ENCODE data around the gene MKNK1. TPM values are rescaled to one million over a fixed set of nuclear protein-coding genes. Genes with fewer than 3 reads are reported as not detected.

MKNK1 gene
- total and polyA plus RNA-seq, 4 donors, result 29.4 to 83.5 (median 62.8) TPM

- Histone ChIP-seq H3K9ac (ENCODE audit: insufficient read depth in 1 of 2, low read length in 2 of 2) (no peak overlapping the region), H3K4me3 (no peak overlapping the region), H3K27me3 (ENCODE audit: control insufficient read depth in 3 of 3, insufficient read depth in 3 of 3, low read length in 2 of 3) (no peaks in the 10 kb centered on the region), H3K36me3 (ENCODE audit: control insufficient read depth in 4 of 4, insufficient read depth in 4 of 4, low read length in 4 of 4) (peaks cover 0 to 7% (median 5%) of the 10 kb centered on the region in 4 donors), H3K4me1 (ENCODE audit: control insufficient read depth in 5 of 5, insufficient read depth in 5 of 5, low read length in 5 of 5) (peaks cover 0 to 4% (median 0%) of the 10 kb centered on the region in 5 donors), H3K9me3 (ENCODE audit: control insufficient read depth in 4 of 4, insufficient read depth in 3 of 4, low read length in 3 of 4) (no peaks in the 10 kb centered on the region), H3K27ac (ENCODE audit: low read depth in 1 of 2, low read length in 1 of 2) (no peak overlapping the region)
- TF ChIP-seq CTCF (IDR thresholded peaks at IDR 0.05; ENCODE audit: control extremely low read depth, extremely low read depth), result no peak
- WGBS, 2 donors, result 87 to 99% methylated on average over 3 of the region's 3 CpGs
- ATAC-seq (ENCODE audit: insufficient read depth, low FRiP score) (no peak), DNase-seq (no peak)
These were observed 7.2 kb downstream of the MKNK1 start for GRCh38 chr1:46596846-46597245.

- no peaks in the 10 kb centered on the region for H3K27me3 ChIP-seq (ENCODE audit: control insufficient read depth in 3 of 3, insufficient read depth in 3 of 3, low read length in 2 of 3)
- H3K9me3 ChIP-seq (ENCODE audit: control insufficient read depth in 4 of 4, insufficient read depth in 3 of 4, low read length in 3 of 4), result no peaks in the 10 kb centered on the region
- ATAC-seq (ENCODE audit: insufficient read depth, low FRiP score) (no peak), DNase-seq (no peak)
- WGBS, 2 donors, result 100% methylated on average over 1 of the region's 1 CpG
- no peak overlapping the region for H3K9ac ChIP-seq (ENCODE audit: insufficient read depth in 1 of 2, low read length in 2 of 2)
- peaks cover 0 to 13% (median 11%) of the 10 kb centered on the region in 4 donors for H3K36me3 ChIP-seq (ENCODE audit: control insufficient read depth in 4 of 4, insufficient read depth in 4 of 4, low read length in 4 of 4)
- no peak overlapping the region for H3K4me3 ChIP-seq
- H3K27ac ChIP-seq (ENCODE audit: low read depth in 1 of 2, low read length in 1 of 2), result no peak overlapping the region
- peaks cover 0 to 4% (median 0%) of the 10 kb centered on the region in 5 donors for H3K4me1 ChIP-seq (ENCODE audit: control insufficient read depth in 5 of 5, insufficient read depth in 5 of 5, low read length in 5 of 5)
- no peak for TF ChIP-seq CTCF (IDR thresholded peaks at IDR 0.05; ENCODE audit: control extremely low read depth, extremely low read depth)
These were observed 8.0 kb downstream of the MKNK1 start for GRCh38 chr1:46596036-46596435.

DNA sequence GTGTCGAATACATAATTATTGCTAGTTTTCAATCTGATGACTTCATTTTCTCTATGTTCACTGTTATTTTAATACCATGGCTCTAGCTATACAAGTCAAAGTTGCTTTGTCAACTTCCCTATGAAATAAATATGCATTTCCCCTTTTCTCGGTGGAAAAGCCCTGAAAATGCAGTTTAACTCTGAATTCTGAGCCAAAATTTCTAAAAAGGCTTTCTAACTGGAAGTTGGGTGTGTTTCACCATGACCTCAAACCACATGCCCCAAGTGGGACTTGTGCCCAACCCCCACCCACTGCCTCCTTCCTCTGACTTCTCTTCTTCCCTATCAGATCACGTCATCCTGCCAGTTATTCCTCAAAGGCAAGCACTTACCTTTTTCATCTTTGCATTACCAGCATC, 8.9 kb downstream of the MKNK1 start:
- Histone ChIP-seq H3K4me1 (ENCODE audit: control insufficient read depth in 5 of 5, insufficient read depth in 5 of 5, low read length in 5 of 5) (peaks cover 0 to 4% (median 0%) of the 10 kb centered on the region in 5 donors), H3K9me3 (ENCODE audit: control insufficient read depth in 4 of 4, insufficient read depth in 3 of 4, low read length in 3 of 4) (no peaks in the 10 kb centered on the region), H3K27me3 (ENCODE audit: control insufficient read depth in 3 of 3, insufficient read depth in 3 of 3, low read length in 2 of 3) (no peaks in the 10 kb centered on the region), H3K9ac (ENCODE audit: insufficient read depth in 1 of 2, low read length in 2 of 2) (no peak overlapping the region), H3K4me3 (no peak overlapping the region), H3K27ac (ENCODE audit: low read depth in 1 of 2, low read length in 1 of 2) (no peak overlapping the region), H3K36me3 (ENCODE audit: control insufficient read depth in 4 of 4, insufficient read depth in 4 of 4, low read length in 4 of 4) (peaks cover 0 to 18% (median 15%) of the 10 kb centered on the region in 4 donors)
- DNase-seq (peak in 2 of 3 donors; percentile 20 to 25), ATAC-seq (ENCODE audit: insufficient read depth, low FRiP score) (peak; percentile 27)
- WGBS, 2 donors, result 24 to 50% methylated on average over 3 of the region's 3 CpGs
- no peak for TF ChIP-seq CTCF (IDR thresholded peaks at IDR 0.05; ENCODE audit: control extremely low read depth, extremely low read depth)

- no peak overlapping the region for H3K27ac ChIP-seq (ENCODE audit: low read depth in 1 of 2, low read length in 1 of 2)
- no peak for ATAC-seq (ENCODE audit: insufficient read depth, low FRiP score)
These were observed 10.0 kb downstream of the MKNK1 start for GRCh38 chr1:46594063-46594462.

More at GRCh38 chr1:46594063-46594462, 10.0 kb downstream of the MKNK1 start:
- no peak for DNase-seq
- WGBS, 2 donors, result 57 to 74% methylated on average over 5 of the region's 5 CpGs
- H3K36me3 ChIP-seq (ENCODE audit: control insufficient read depth in 4 of 4, insufficient read depth in 4 of 4, low read length in 4 of 4), result peaks cover 0 to 24% (median 20%) of the 10 kb centered on the region in 4 donors
- no peaks in the 10 kb centered on the region for H3K9me3 ChIP-seq (ENCODE audit: control insufficient read depth in 4 of 4, insufficient read depth in 3 of 4, low read length in 3 of 4)
- H3K27me3 ChIP-seq (ENCODE audit: control insufficient read depth in 3 of 3, insufficient read depth in 3 of 3, low read length in 2 of 3), result no peaks in the 10 kb centered on the region
- no peak overlapping the region for H3K4me3 ChIP-seq
- TF ChIP-seq CTCF (IDR thresholded peaks at IDR 0.05; ENCODE audit: control extremely low read depth, extremely low read depth), result no peak
- H3K9ac ChIP-seq (ENCODE audit: insufficient read depth in 1 of 2, low read length in 2 of 2), result no peak overlapping the region
- peaks cover 0 to 1% (median 0%) of the 10 kb centered on the region in 5 donors for H3K4me1 ChIP-seq (ENCODE audit: control insufficient read depth in 5 of 5, insufficient read depth in 5 of 5, low read length in 5 of 5)
